ENCODE measurements around the gene OGFOD3. TPM values are rescaled to one million over a fixed set of nuclear protein-coding genes. Genes with fewer than 3 reads are reported as not detected.
"Not testable (repeated sequence)": the region's sequence is repeated elsewhere in the genome, so short reads cannot be mapped to it uniquely, and the experiment has no call there.

Gene OGFOD3
- total RNA-seq, 1 experiment from 2014 or later, result 53.6 TPM

DNA sequence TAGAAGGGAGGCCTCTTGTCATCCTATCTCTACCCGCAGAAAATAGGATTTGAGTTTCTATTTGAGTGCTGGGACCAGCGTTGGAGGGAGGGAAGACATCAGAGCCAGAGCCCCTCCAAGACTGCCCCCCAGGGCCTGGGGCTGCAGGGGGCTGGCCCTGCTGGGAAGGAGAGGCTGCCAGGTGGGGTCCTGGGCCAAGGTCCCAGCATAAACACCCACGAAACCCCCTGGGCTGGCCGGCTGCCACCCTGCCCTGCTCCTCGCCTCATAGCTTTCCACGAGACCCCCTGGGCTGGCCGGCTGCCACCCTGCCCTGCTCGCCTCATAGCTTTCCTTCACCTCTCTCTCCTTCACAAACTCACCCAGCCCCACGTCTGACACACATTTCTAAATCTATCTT, 70.0 kb downstream of the OGFOD3 start:
- no peaks in the 10 kb centered on the region for H3K9me3 ChIP-seq (ENCODE audit: control insufficient read depth in 1 of 2, insufficient read depth in 1 of 2, low read depth in 1 of 2, low read length in 2 of 2)
- H3K79me2 ChIP-seq (ENCODE audit: insufficient read depth, low read length), result no peaks in the 10 kb centered on the region
- peaks cover 0 to 14% of the 10 kb centered on the region in 2 experiments; a peak in 3 of 4 replicates for H3K4me1 ChIP-seq (ENCODE audit: control insufficient read depth in 1 of 2, insufficient read depth in 2 of 2, low read length in 2 of 2)
- ChIA-PET RAD21 (ENCODE audit: low non-redundant PET in 1 of 2, low total read pairs in 2 of 2, uncharacterized antibody in 2 of 2, unreplicated experiment in 2 of 2) (no interaction called here), POLR2A (no interaction called here), CTCF (interaction anchor here (0.9 kb wide), 1 partner anchor 10 kb away, joined by 3 read pairs; no protein-coding TSS in a partner anchor)
- H2AFZ ChIP-seq (ENCODE audit: low read depth, low read length, poor library complexity, severe bottlenecking), result no peak overlapping the region
- H3K27me3 ChIP-seq (ENCODE audit: insufficient read depth, low read length), result no peaks in the 10 kb centered on the region
- ATAC-seq (no peak), DNase-seq (ENCODE audit: low read depth, low spot score) (no peak)
- H3K9me2 ChIP-seq (ENCODE audit: insufficient read depth), result no peaks in the 10 kb centered on the region
- H3K36me3 ChIP-seq (ENCODE audit: control insufficient read depth in 1 of 2, insufficient read depth in 2 of 2, low read length in 2 of 2), result no peaks in the 10 kb centered on the region
- H3K27ac ChIP-seq (ENCODE audit: low read depth, low read length), result no peak overlapping the region
- no TSS peak for BruUV-seq (replicated peaks)
- no peak overlapping the region for H3K4me2 ChIP-seq (ENCODE audit: low read length)
- intact Hi-C loops (cut with micrococcal nuclease), result no loop called here
- H4K20me1 ChIP-seq (ENCODE audit: insufficient read depth), result no peaks in the 10 kb centered on the region
- no peak overlapping the region for H3K4me3 ChIP-seq (replicated peaks in 1 of 2; ENCODE audit: low read depth in 1 of 2, low read length in 2 of 2)
- TF ChIP-seq JUND (IDR thresholded peaks at IDR 0.05) (no peak), EGR1 (IDR thresholded peaks at IDR 0.05; ENCODE audit: low read depth) (no peak), FOSL1 (IDR thresholded peaks at IDR 0.05; ENCODE audit: low read depth) (no peak), ZFX (IDR thresholded peaks at IDR 0.05) (no peak)
- TF ChIP-seq, protein P1, sequence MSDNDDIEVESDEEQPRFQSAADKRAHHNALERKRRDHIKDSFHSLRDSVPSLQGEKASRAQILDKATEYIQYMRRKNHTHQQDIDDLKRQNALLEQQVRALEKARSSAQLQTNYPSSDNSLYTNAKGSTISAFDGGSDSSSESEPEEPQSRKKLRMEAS (IDR thresholded peaks at IDR 0.05), result no peak
- no peak overlapping the region for H3K9ac ChIP-seq (ENCODE audit: low read length)

DNA sequence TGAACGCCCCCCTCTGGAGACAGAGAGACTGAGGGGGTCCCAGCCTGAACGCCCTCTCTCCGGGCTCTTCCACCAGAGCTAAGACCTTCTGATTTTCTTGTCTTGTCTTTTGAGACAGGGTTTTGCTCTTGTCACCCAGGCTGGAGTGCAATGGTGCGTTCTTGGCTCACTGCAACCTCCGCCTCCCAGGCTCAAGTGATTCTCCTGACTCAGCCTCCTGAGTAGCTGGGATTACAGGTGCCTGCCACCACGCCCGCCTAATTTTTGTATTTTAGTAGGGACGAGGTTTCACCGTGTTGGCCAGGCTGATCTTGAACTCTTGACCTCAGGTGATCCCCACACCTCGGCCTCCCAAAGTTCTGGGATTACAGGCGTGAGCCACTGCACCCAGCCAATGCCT, 70.4 kb downstream of the OGFOD3 start:
- intact Hi-C loops (cut with micrococcal nuclease); BruUV-seq (replicated peaks); H2AFZ ChIP-seq (ENCODE audit: low read depth, low read length, poor library complexity, severe bottlenecking); H4K20me1 ChIP-seq (ENCODE audit: insufficient read depth); H3K79me2 ChIP-seq (ENCODE audit: insufficient read depth, low read length); H3K36me3 ChIP-seq (ENCODE audit: control insufficient read depth in 1 of 2, insufficient read depth in 2 of 2, low read length in 2 of 2); CTCF ChIA-PET; DNase-seq (ENCODE audit: low read depth, low spot score); H3K4me3 ChIP-seq (replicated peaks in 1 of 2; ENCODE audit: low read depth in 1 of 2, low read length in 2 of 2); H3K9me2 ChIP-seq (ENCODE audit: insufficient read depth); H3K9me3 ChIP-seq (ENCODE audit: control insufficient read depth in 1 of 2, insufficient read depth in 1 of 2, low read depth in 1 of 2, low read length in 2 of 2); H3K4me2 ChIP-seq (ENCODE audit: low read length); H3K27ac ChIP-seq (ENCODE audit: low read depth, low read length); RAD21 ChIA-PET (ENCODE audit: low non-redundant PET in 1 of 2, low total read pairs in 2 of 2, uncharacterized antibody in 2 of 2, unreplicated experiment in 2 of 2); ATAC-seq; H3K9ac ChIP-seq (ENCODE audit: low read length); H3K27me3 ChIP-seq (ENCODE audit: insufficient read depth, low read length); POLR2A ChIA-PET: not testable (repeated sequence)
- H3K4me1 ChIP-seq (ENCODE audit: control insufficient read depth in 1 of 2, insufficient read depth in 2 of 2, low read length in 2 of 2), result peaks cover 0 to 14% of the 10 kb centered on the region in 2 experiments; a peak in 3 of 4 replicates

Measured in HCT116 (cell line).